Breast epithelium (tissue), 4 donors: Measurements from ENCODE around the gene GCFC2. TPM values are rescaled to one million over a fixed set of nuclear protein-coding genes. Genes with fewer than 3 reads are reported as not detected.
"Not testable (repeated sequence)": the region's sequence is repeated elsewhere in the genome, so short reads cannot be mapped to it uniquely, and the experiment has no call there.

ENCODE experiments used
- DNase-seq, 2 donors: peaks; one replicate each; pipeline ENCODE4 v3.0.0-alpha.2; 2019; ENCODE audit warnings: low spot score in 2 of 2
- H3K27ac ChIP-seq, 2 donors: fragments of 200-600 bp; sonication (generic) in 1 of 2; one replicate each; pipeline ENCODE4 v1.5.1; 2016 to 2019; ENCODE audit warnings: mild to moderate bottlenecking in 1 of 2
- H3K27me3 ChIP-seq, 2 donors: fragments of 200-600 bp; sonication (generic) in 1 of 2; one replicate each; pipeline versions ENCODE4 v1.5.1 to v1.6.0; 2017 to 2019; ENCODE audit warnings: control low read depth in 1 of 2, mild to moderate bottlenecking in 1 of 2
- H3K36me3 ChIP-seq: fragments of 200-600 bp; one replicate; pipeline ENCODE4 v1.5.1; 2019
- H3K4me1 ChIP-seq, 2 donors: fragments of 200-600 bp; sonication (generic); one replicate each; pipeline ENCODE4 v1.5.1; 2016 to 2019; ENCODE audit warnings: control low read depth in 1 of 2
- H3K4me3 ChIP-seq, 3 donors: fragments of 200-600 bp; sonication (generic); 1 replicate in 2 of 3; 2 replicates in 1 of 3; pipeline ENCODE4 v1.5.1; 2016 to 2019; ENCODE audit warnings: mild to moderate bottlenecking in 3 of 3, moderate library complexity in 2 of 3
- H3K9me3 ChIP-seq, 2 donors: fragments of 200-600 bp; sonication (generic) in 1 of 2; one replicate each; pipeline ENCODE4 v1.5.1; 2016 to 2019; ENCODE audit warnings: control low read depth in 1 of 2
- CTCF ChIP-seq, 3 donors: fragments of 450-650 bp; IDR thresholded peaks; one replicate each; pipeline ENCODE4 v1.5.1; 2016 to 2017; ENCODE audit warnings: antibody characterized with exemption in 3 of 3, mild to moderate bottlenecking in 3 of 3, moderate library complexity in 3 of 3
- POLR2A ChIP-seq: fragments of 450-650 bp; IDR thresholded peaks from one replicate; pipeline ENCODE4 v1.6.1; 2016; ENCODE audit warnings: antibody characterized with exemption, mild to moderate bottlenecking, moderate library complexity
- POLR2AphosphoS5 ChIP-seq, 3 donors: sonication (generic); formaldehyde crosslinking; IDR thresholded peaks; one replicate each; pipeline ENCODE4 v1.6.1; 2017; ENCODE audit warnings: antibody characterized with exemption in 3 of 3
- intact Hi-C: fragments of 100-400 bp; cut with DNase I; formaldehyde crosslinking; loops from one replicate; pipeline ENCODE4 v1.15.1; 2023; ENCODE audit warnings: low total_unique reads
- total RNA-seq, 3 donors: library from RNA; depleted of rRNA; stranded (reverse); fragments of >200 nt; gene quantifications; one replicate each; pipeline ENCODE4 v1.1.0, GENCODE V29; 2016

GCFC2 gene
- total RNA-seq, 3 donors from 2014 or later: 26.7 to 36.1 (median 31.5) TPM

- Histone ChIP-seq H3K36me3 (no peaks in the 10 kb centered on the region), H3K9me3 (no peaks in the 10 kb centered on the region), H3K27me3 (no peaks in the 10 kb centered on the region), H3K4me1 (no peaks in the 10 kb centered on the region), H3K4me3 (no peak overlapping the region), H3K27ac (no peak overlapping the region)
- intact Hi-C loops: no loop called here
- no peak for DNase-seq
- TF ChIP-seq POLR2A (no peak), POLR2AphosphoS5 (IDR thresholded peaks at IDR 0.05) (no peak), CTCF (IDR thresholded peaks at IDR 0.05) (no peak)
These were observed 30.3 kb downstream of the GCFC2 start for GRCh38 chr2:75680402-75680801.

- Histone ChIP-seq H3K27me3 (no peaks in the 10 kb centered on the region), H3K4me1 (no peaks in the 10 kb centered on the region), H3K27ac (no peak overlapping the region), H3K4me3 (no peak overlapping the region), H3K36me3 (no peaks in the 10 kb centered on the region), H3K9me3 (no peaks in the 10 kb centered on the region)
- intact Hi-C loops: no loop called here
- DNase-seq: no peak
- TF ChIP-seq POLR2AphosphoS5 (IDR thresholded peaks at IDR 0.05) (no peak), CTCF (IDR thresholded peaks at IDR 0.05) (no peak), POLR2A (no peak)
These were observed 31.2 kb downstream of the GCFC2 start for GRCh38 chr2:75679556-75679955.

GRCh38 chr2:75676464-75676863 is 34.3 kb downstream of the GCFC2 start:
- Histone ChIP-seq H3K27ac (no peak overlapping the region), H3K27me3 (no peaks in the 10 kb centered on the region), H3K9me3 (no peaks in the 10 kb centered on the region), H3K4me3 (no peak overlapping the region), H3K4me1 (no peaks in the 10 kb centered on the region), H3K36me3 (no peaks in the 10 kb centered on the region)
- no peak for DNase-seq
- no peak for TF ChIP-seq POLR2A
- TF ChIP-seq POLR2AphosphoS5 (IDR thresholded peaks at IDR 0.05): no peak
- no peak for TF ChIP-seq CTCF (IDR thresholded peaks at IDR 0.05)
- intact Hi-C loops: no loop called here

- no peak for DNase-seq
- TF ChIP-seq POLR2A (no peak), POLR2AphosphoS5 (IDR thresholded peaks at IDR 0.05) (no peak)
- H3K27me3 ChIP-seq: no peaks in the 10 kb centered on the region
- no peak overlapping the region for H3K27ac ChIP-seq
- no peaks in the 10 kb centered on the region for H3K9me3 ChIP-seq
- H3K4me1 ChIP-seq: no peaks in the 10 kb centered on the region
- H3K4me3 ChIP-seq: no peak overlapping the region
- no peaks in the 10 kb centered on the region for H3K36me3 ChIP-seq
- intact Hi-C loops: no loop called here
These were observed 34.8 kb downstream of the GCFC2 start for GRCh38 chr2:75675908-75676307.

GRCh38 chr2:75675423-75675822 is 35.3 kb downstream of the GCFC2 start:
- H3K27me3 ChIP-seq, H3K9me3 ChIP-seq, H3K4me3 ChIP-seq, intact Hi-C loops, H3K27ac ChIP-seq, H3K4me1 ChIP-seq, H3K36me3 ChIP-seq, DNase-seq: not testable (repeated sequence)

- DNase-seq: no peak
- Histone ChIP-seq H3K27ac (no peak overlapping the region), H3K36me3 (no peaks in the 10 kb centered on the region)
These were observed 42.8 kb downstream of the GCFC2 start for GRCh38 chr2:75667884-75668283.

More at GRCh38 chr2:75667884-75668283, 42.8 kb downstream of the GCFC2 start:
- H3K9me3 ChIP-seq: no peaks in the 10 kb centered on the region
- no peaks in the 10 kb centered on the region for H3K4me1 ChIP-seq
- no peaks in the 10 kb centered on the region for H3K27me3 ChIP-seq
- TF ChIP-seq POLR2AphosphoS5 (IDR thresholded peaks at IDR 0.05) (no peak), POLR2A (no peak), CTCF (IDR thresholded peaks at IDR 0.05) (no peak)
- no peak overlapping the region for H3K4me3 ChIP-seq
- intact Hi-C loops: no loop called here
